Spleen (tissue), 11 donors: Measurements from ENCODE around the gene MORF4L1. TPM values are rescaled to one million over a fixed set of nuclear protein-coding genes. Genes with fewer than 3 reads are reported as not detected.

Experiments used
- DNase-seq: peaks from one replicate; pipeline ENCODE4 v3.0.0-alpha.2; 2020
- H3K27ac ChIP-seq, 8 donors: fragments of 200-600 bp; sonication (generic) in 7 of 8; 1 replicate in 4 of 8; 2 replicates in 4 of 8; pipeline versions ENCODE4 v1.5.0 to v1.8.0; 2016 to 2021; ENCODE audit warnings: inconsistent platforms in 4 of 8, mild to moderate bottlenecking in 4 of 8, moderate library complexity in 1 of 8
- H3K27me3 ChIP-seq, 7 donors: fragments of 200-600 bp; sonication (generic) in 6 of 7; replicated peaks in 1 of 7; 1 replicate in 4 of 7; 2 replicates in 3 of 7; pipeline versions ENCODE4 v1.5.0 to v1.8.0; 2016 to 2021; ENCODE audit warnings: inconsistent platforms in 3 of 7, mild to moderate bottlenecking in 1 of 7
- H3K36me3 ChIP-seq, 6 donors: fragments of 200-600 bp; sonication (generic) in 5 of 6; 1 replicate in 4 of 6; 2 replicates in 2 of 6; pipeline versions ENCODE4 v1.5.0 to v1.8.0; 2016 to 2021; ENCODE audit warnings: inconsistent platforms in 2 of 6
- H3K4me1 ChIP-seq, 6 donors: fragments of 200-600 bp; sonication (generic) in 5 of 6; 1 replicate in 3 of 6; 2 replicates in 3 of 6; pipeline versions ENCODE4 v1.5.0 to v1.8.0; 2016 to 2021; ENCODE audit warnings: inconsistent platforms in 3 of 6
- H3K4me3 ChIP-seq, 8 donors: fragments of 200-600 bp; sonication (generic) in 7 of 8; 1 replicate in 4 of 8; 2 replicates in 4 of 8; pipeline versions ENCODE4 v1.5.0 to v1.8.0; 2016 to 2021; ENCODE audit warnings: inconsistent platforms in 4 of 8, mild to moderate bottlenecking in 4 of 8, moderate library complexity in 2 of 8
- H3K9me3 ChIP-seq, 8 donors: fragments of 200-600 bp; sonication (generic) in 7 of 8; 1 replicate in 4 of 8; 2 replicates in 4 of 8; pipeline versions ENCODE4 v1.5.0 to v1.8.0; 2016 to 2021; ENCODE audit warnings: inconsistent platforms in 4 of 8
- CTCF ChIP-seq, 11 experiments: fragments of 200-600 bp in 7 of 11; fragments of 450-650 bp in 4 of 11; sonication (generic) in 4 of 11; IDR thresholded peaks in 8 of 11; conservative IDR thresholded peaks in 3 of 11; 1 replicate in 7 of 11; 2 replicates in 4 of 11; pipeline versions ENCODE4 v1.4.0 to v1.8.0; 2016 to 2021; ENCODE audit warnings: antibody characterized with exemption in 11 of 11, inconsistent platforms in 4 of 11, mild to moderate bottlenecking in 1 of 11
- POLR2A ChIP-seq, 3 donors: fragments of 450-650 bp; IDR thresholded peaks; one replicate each; pipeline ENCODE4 v1.5.1; 2017; ENCODE audit warnings: antibody characterized with exemption in 3 of 3, mild to moderate bottlenecking in 1 of 3
- POLR2AphosphoS5 ChIP-seq, 3 donors: sonication (generic); formaldehyde crosslinking; IDR thresholded peaks; one replicate each; pipeline ENCODE4 v1.5.1; 2017; ENCODE audit warnings: antibody characterized with exemption in 3 of 3
- WGBS, 5 donors: extraction: QIAGEN DNeasy Blood & Tissue Kit in 3 of 5; methylation state at CpG; one replicate each; pipeline versions ENCODE4 v1.1.5 to v1.1.7; 2013 to 2018; 5-methylcytosine and 5-hydroxymethylcytosine counted together
- intact Hi-C: fragments of 100-400 bp; cut with DNase I; formaldehyde crosslinking; loops from one replicate; pipeline ENCODE4 v1.15.0; 2023; ENCODE audit warnings: low total_unique reads
- polyA plus RNA-seq, 3 donors: library from polyadenylated mRNA; stranded (reverse); fragments of 200-250 nt; gene quantifications; one replicate each; pipeline ENCODE4 v1.2.1, GENCODE V29; 2013
- total RNA-seq, 7 donors: library from RNA; depleted of rRNA in 3 of 7; stranded (reverse); fragments of >200 nt in 3 of 7; fragmentation: NEBNext Ultra II Directional in 4 of 7; extraction: Animal tissue kit (Norgen Biotek cat#: 25700) in 4 of 7; gene quantifications; one replicate each; pipeline versions ENCODE4 v1.1.0 to v1.2.1, GENCODE V29; 2016 to 2021
- donor health status: healthy with polysubstance abuse.
- donor health status: DM: no; HTN: no; CAD: no; lungs with moderate emphysema.
- donor health status: DM: no; HTN: no; CAD: no.
- donor health status: Bipolar disorder and iron deficiency.
- donor health status: healthy.
- donor health status: DM: no; HTN: no; CAD: no.
- donor health status: DM: yes; HTN: yes; CAD: no.

MORF4L1 gene
- total and polyA plus RNA-seq, 10 donors = 105 to 271 (median 213) TPM

DNA sequence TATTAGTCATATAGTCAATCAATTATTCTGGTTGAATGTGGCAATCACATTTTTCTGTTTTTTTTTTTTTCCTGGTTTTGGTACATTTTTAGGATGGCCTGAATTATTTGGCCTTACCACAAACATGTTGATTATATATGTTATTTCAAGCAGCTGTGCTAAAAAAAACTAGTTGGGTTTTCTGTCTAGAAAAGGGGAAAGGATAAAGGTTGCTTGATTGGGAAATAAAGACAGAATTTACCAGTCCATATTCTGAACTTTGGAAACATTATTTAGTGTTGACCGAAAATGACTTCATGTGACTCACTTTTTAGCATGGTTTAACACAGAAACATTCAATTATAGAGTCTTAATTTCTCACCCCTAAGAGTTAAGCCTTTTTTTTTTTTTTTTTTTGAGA, 8.1 kb downstream of the MORF4L1 start:
- no peak for TF ChIP-seq POLR2A (IDR thresholded peaks at IDR 0.05)
- no peak for TF ChIP-seq CTCF (IDR thresholded peaks at IDR 0.05 in 8 of 11, conservative IDR thresholded peaks at IDR 0.05 in 3 of 11)
- TF ChIP-seq POLR2AphosphoS5 (IDR thresholded peaks at IDR 0.05) = no peak
- H3K27ac ChIP-seq = no peak overlapping the region
- no peak for DNase-seq
- H3K36me3 ChIP-seq = peaks cover 0 to 74% (median 28%) of the 10 kb centered on the region in 6 donors
- H3K9me3 ChIP-seq = no peaks in the 10 kb centered on the region
- 85 to 93% (median 88%) methylated on average over 1 of the region's 1 CpG for WGBS, 5 donors
- peaks cover 47 to 100% (median 89%) of the 10 kb centered on the region in 6 donors for H3K4me1 ChIP-seq
- no peaks in the 10 kb centered on the region for H3K27me3 ChIP-seq
- intact Hi-C loops = no loop called here
- no peak overlapping the region for H3K4me3 ChIP-seq

- WGBS, 5 donors = 74 to 91% (median 83%) methylated on average over 1 of the region's 1 CpG
These were observed 9.0 kb downstream of the MORF4L1 start for GRCh38 chr15:78881681-78882080.

GRCh38 chr15:78889000-78889399, 16.3 kb downstream of the MORF4L1 start:
- WGBS, 5 donors = 83 to 93% (median 91%) methylated on average over 4 of the region's 4 CpGs
- Histone ChIP-seq H3K27me3 (no peaks in the 10 kb centered on the region), H3K9me3 (no peaks in the 10 kb centered on the region), H3K27ac (no peak overlapping the region), H3K4me1 (peaks cover 6 to 51% (median 17%) of the 10 kb centered on the region in 6 donors), H3K36me3 (peaks cover 7 to 100% (median 91%) of the 10 kb centered on the region in 6 donors), H3K4me3 (no peak overlapping the region)
- DNase-seq = no peak
- intact Hi-C loops = no loop called here
- TF ChIP-seq POLR2AphosphoS5 (IDR thresholded peaks at IDR 0.05) (no peak), CTCF (IDR thresholded peaks at IDR 0.05 in 8 of 11, conservative IDR thresholded peaks at IDR 0.05 in 3 of 11) (no peak), POLR2A (IDR thresholded peaks at IDR 0.05) (no peak)

More at GRCh38 chr15:78881681-78882080, 9.0 kb downstream of the MORF4L1 start:
- DNase-seq = no peak
- H3K27ac ChIP-seq = no peak overlapping the region
- H3K27me3 ChIP-seq = no peaks in the 10 kb centered on the region
- H3K4me3 ChIP-seq = no peak overlapping the region
- no peaks in the 10 kb centered on the region for H3K9me3 ChIP-seq
- peaks cover 0 to 83% (median 37%) of the 10 kb centered on the region in 6 donors for H3K36me3 ChIP-seq
- TF ChIP-seq CTCF (IDR thresholded peaks at IDR 0.05 in 8 of 11, conservative IDR thresholded peaks at IDR 0.05 in 3 of 11) (no peak), POLR2AphosphoS5 (IDR thresholded peaks at IDR 0.05) (no peak), POLR2A (IDR thresholded peaks at IDR 0.05) (no peak)
- peaks cover 46 to 100% (median 81%) of the 10 kb centered on the region in 6 donors for H3K4me1 ChIP-seq
- intact Hi-C loops = no loop called here

DNA sequence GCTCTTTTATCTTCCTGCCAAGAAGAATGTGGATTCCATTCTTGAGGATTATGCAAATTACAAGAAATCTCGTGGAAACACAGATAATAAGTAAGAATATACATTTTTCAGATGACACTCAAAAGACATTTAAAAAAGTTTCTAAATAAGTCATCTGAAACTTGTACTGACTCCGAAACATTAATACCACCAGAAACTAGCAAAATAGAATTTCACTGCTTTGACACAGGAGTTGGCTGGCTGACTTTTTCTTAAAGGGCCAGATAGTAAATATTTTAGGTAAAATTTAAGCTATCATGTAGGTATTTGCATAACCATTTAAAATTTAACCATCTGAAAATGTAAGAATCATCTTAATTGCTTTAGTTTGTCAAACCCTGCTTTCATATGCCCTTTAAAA, 20.8 kb downstream of the MORF4L1 start:
- Histone ChIP-seq H3K27me3 (no peaks in the 10 kb centered on the region), H3K27ac (no peak overlapping the region), H3K9me3 (no peaks in the 10 kb centered on the region), H3K4me3 (no peak overlapping the region), H3K36me3 (peaks cover 0 to 100% (median 96%) of the 10 kb centered on the region in 6 donors), H3K4me1 (peaks cover 0 to 13% (median under 1%) of the 10 kb centered on the region in 6 donors)
- no peak for DNase-seq
- 67 to 83% (median 71%) methylated on average over 2 of the region's 2 CpGs for WGBS, 5 donors
- intact Hi-C loops = no loop called here
- TF ChIP-seq CTCF (IDR thresholded peaks at IDR 0.05 in 8 of 11, conservative IDR thresholded peaks at IDR 0.05 in 3 of 11) (no peak), POLR2A (IDR thresholded peaks at IDR 0.05) (no peak), POLR2AphosphoS5 (IDR thresholded peaks at IDR 0.05) (no peak)
